Colonic mucosa (tissue), 4 donors: ENCODE measurements around the gene RAF1. TPM values are rescaled to one million over a fixed set of nuclear protein-coding genes. Genes with fewer than 3 reads are reported as not detected.

Source experiments
- DNase-seq: peaks from one replicate; pipeline ENCODE4 v3.0.0-alpha.2; 2020
- H3K27ac ChIP-seq: fragments of 200-600 bp; one replicate; pipeline ENCODE4 v1.8.0; 2021
- H3K27me3 ChIP-seq: fragments of 200-600 bp; one replicate; pipeline ENCODE4 v1.8.0; 2021
- H3K36me3 ChIP-seq: fragments of 200-600 bp; one replicate; pipeline ENCODE4 v1.8.0; 2021
- H3K4me1 ChIP-seq: fragments of 200-600 bp; one replicate; pipeline ENCODE4 v1.8.0; 2021; ENCODE audit warnings: mild to moderate bottlenecking
- H3K4me3 ChIP-seq: fragments of 200-600 bp; one replicate; pipeline ENCODE4 v1.8.0; 2021
- H3K9ac ChIP-seq, 2 donors: one replicate each; pipeline ENCODE4 v1.7.0; 2013; ENCODE audit warnings: control low read depth in 2 of 2, low read depth in 2 of 2, low read length in 2 of 2
- H3K9me3 ChIP-seq: fragments of 200-600 bp; one replicate; pipeline ENCODE4 v1.8.0; 2021
- intact Hi-C: fragments of 100-400 bp; cut with DNase I; formaldehyde crosslinking; loops from one replicate; pipeline ENCODE4 v1.14.1; 2022
- total RNA-seq, 2 donors: library from RNA; stranded (reverse); fragmentation: NEBNext Ultra II Directional in 1 of 2; extraction: Animal tissue kit (Norgen Biotek cat#: 25700) in 1 of 2; gene quantifications; one replicate each; pipeline ENCODE4 v1.2.1, GENCODE V29; 2021
- TF ChIP-seq, protein P1 (sequence below): fragments of 200-600 bp; IDR thresholded peaks from one replicate; pipeline ENCODE4 v1.8.0; 2022; ENCODE audit warnings: antibody characterized with exemption, mild to moderate bottlenecking
- donor health status: healthy.
- donor health status: DM: no; HTN: no; CAD: no.
- donor health status: DM: no; HTN: no; CAD: no.

The RAF1 gene
- total RNA-seq, 2 donors from 2014 or later = 66.1 to 79.5 TPM

DNA sequence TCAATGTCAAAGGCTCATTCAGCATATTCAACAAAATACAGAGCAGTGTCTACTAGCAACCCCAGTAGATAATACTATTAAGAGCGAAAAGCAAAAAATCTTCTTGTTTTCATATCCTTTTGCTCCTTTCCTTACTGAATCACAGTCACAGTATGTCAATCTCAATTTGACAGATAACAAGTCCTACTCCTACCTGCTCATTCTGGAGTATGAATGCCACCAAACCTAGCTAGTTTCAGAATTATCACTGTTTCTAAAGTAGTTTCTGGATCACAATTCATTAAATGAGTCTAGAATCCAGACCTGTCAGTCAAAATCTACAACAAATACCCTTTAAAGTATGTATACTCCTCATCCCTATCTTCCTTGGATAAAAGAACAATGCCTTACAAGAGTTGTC is 55.5 kb downstream of the RAF1 start:
- Histone ChIP-seq H3K9me3 (no peaks in the 10 kb centered on the region), H3K9ac (no peak overlapping the region), H3K27me3 (no peaks in the 10 kb centered on the region), H3K4me3 (no peak overlapping the region), H3K4me1 (no peaks in the 10 kb centered on the region), H3K36me3 (no peaks in the 10 kb centered on the region), H3K27ac (no peak overlapping the region)
- TF ChIP-seq, protein P1, sequence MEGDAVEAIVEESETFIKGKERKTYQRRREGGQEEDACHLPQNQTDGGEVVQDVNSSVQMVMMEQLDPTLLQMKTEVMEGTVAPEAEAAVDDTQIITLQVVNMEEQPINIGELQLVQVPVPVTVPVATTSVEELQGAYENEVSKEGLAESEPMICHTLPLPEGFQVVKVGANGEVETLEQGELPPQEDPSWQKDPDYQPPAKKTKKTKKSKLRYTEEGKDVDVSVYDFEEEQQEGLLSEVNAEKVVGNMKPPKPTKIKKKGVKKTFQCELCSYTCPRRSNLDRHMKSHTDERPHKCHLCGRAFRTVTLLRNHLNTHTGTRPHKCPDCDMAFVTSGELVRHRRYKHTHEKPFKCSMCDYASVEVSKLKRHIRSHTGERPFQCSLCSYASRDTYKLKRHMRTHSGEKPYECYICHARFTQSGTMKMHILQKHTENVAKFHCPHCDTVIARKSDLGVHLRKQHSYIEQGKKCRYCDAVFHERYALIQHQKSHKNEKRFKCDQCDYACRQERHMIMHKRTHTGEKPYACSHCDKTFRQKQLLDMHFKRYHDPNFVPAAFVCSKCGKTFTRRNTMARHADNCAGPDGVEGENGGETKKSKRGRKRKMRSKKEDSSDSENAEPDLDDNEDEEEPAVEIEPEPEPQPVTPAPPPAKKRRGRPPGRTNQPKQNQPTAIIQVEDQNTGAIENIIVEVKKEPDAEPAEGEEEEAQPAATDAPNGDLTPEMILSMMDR = no peak
- intact Hi-C loops = no loop called here
- no peak for DNase-seq

DNA sequence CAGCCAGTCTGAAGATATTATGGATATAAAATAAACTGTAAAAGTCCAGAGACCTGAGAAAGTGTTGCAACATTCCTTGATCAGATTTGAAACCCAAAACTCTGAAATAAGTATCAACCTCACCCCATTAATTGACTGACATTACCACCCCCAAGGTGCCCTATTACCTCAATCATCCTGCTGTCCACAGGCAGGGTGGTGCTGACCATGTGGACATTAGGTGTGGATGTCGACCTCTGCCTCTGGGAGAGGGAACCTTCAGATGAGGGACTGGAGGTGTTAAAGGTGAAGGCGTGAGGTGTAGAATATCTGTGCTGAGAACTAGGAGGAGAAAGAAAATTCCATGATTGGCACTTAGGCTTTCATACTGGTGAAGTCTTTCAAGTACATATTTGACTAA is 59.9 kb downstream of the RAF1 start:
- H3K4me1 ChIP-seq = no peaks in the 10 kb centered on the region
- no peak overlapping the region for H3K4me3 ChIP-seq
- H3K36me3 ChIP-seq = no peaks in the 10 kb centered on the region
- H3K9me3 ChIP-seq = no peaks in the 10 kb centered on the region
- DNase-seq = no peak
- H3K9ac ChIP-seq = no peak overlapping the region
- intact Hi-C loops = no loop called here
- TF ChIP-seq, protein P1 = no peak
- no peak overlapping the region for H3K27ac ChIP-seq
- no peaks in the 10 kb centered on the region for H3K27me3 ChIP-seq

DNA sequence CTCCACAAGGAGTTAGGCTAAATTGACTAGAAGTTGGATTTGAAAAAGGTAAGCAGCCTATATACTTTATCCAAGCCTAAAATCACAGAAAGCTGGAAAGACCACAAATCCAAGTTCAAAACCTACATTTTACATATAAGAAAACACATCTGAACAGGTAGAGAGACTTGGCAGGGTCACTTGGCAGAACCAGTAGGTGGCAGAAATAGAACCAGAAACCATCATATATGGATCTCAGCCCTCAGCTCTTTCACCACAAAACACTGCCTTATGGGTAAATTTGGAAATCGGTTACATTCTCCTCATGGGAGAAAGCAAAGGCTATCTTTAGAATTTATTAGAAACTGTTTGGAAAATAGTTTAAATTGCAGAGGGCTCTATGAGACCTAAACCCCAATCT is 62.8 kb downstream of the RAF1 start:
- Histone ChIP-seq H3K27me3 (no peaks in the 10 kb centered on the region), H3K4me1 (no peaks in the 10 kb centered on the region), H3K36me3 (no peaks in the 10 kb centered on the region), H3K27ac (no peak overlapping the region), H3K4me3 (no peak overlapping the region), H3K9ac (no peak overlapping the region), H3K9me3 (no peaks in the 10 kb centered on the region)
- intact Hi-C loops = no loop called here
- DNase-seq = no peak
- TF ChIP-seq, protein P1 = peak; percentile 18

DNA sequence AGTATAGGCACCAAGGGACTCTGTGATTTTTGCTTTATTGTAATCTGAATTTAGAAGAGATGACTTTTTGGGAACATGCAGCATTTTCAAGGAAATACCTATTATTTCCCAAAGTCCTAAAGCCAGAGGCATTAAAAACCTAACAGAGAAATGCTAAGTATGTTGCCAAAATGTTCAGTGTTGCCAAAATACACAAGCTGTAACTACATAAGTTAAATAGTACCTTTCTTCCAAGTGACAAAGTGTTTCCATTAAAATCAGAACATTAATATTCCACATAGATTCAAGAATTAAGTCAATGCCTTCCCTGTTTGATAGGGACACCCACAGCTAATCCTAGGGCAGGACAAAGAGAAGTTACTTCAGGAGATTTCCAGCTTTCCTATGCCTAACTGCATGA is 65.0 kb downstream of the RAF1 start:
- Histone ChIP-seq H3K4me3 (no peak overlapping the region), H3K4me1 (no peaks in the 10 kb centered on the region), H3K9me3 (no peaks in the 10 kb centered on the region), H3K9ac (no peak overlapping the region), H3K36me3 (no peaks in the 10 kb centered on the region), H3K27me3 (no peaks in the 10 kb centered on the region), H3K27ac (no peak overlapping the region)
- no peak for DNase-seq
- TF ChIP-seq, protein P1 = no peak
- intact Hi-C loops = no loop called here

DNA sequence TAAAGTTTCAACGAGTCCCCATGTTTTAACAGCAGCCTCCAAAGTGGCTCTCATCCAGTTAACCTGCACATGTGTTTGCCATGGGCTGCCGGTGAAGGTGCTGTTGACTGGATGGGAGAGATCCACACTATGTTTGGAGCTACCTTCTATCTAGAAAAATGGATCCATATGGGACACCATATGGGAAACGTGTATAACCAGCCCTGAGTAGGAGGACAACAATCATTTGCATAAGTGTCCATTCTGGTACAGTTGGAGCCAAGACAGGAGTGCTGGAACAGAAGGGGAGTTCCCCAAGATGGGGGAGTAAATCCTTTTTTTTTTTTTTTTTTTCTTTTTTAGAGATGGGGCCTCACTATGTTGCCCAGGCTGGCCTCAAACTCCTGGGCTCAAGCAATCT is 70.4 kb downstream of the RAF1 start:
- DNase-seq = no peak
- Histone ChIP-seq H3K4me1 (no peaks in the 10 kb centered on the region), H3K36me3 (no peaks in the 10 kb centered on the region), H3K4me3 (no peak overlapping the region), H3K27me3 (no peaks in the 10 kb centered on the region), H3K27ac (no peak overlapping the region), H3K9ac (no peak overlapping the region), H3K9me3 (no peaks in the 10 kb centered on the region)
- TF ChIP-seq, protein P1 = no peak
- intact Hi-C loops = no loop called here
